HG03159 (cell line): ENCODE results near the gene HCAR2.
A peak's percentile ranks its signal among the peaks of the same experiment; 100 is the strongest.
"Not testable (repeated sequence)": the region's sequence is repeated elsewhere in the genome, so short reads cannot be mapped to it uniquely, and the experiment has no call there.

Experiments used
- ATAC-seq: cut with Tn5 transposase; IDR thresholded peaks from one replicate; pipeline ENCODE4 v1.9.1; 2021; ENCODE audit warnings: mild to moderate bottlenecking, moderate library complexity; ENCODE audit not compliant: unreplicated experiment

Gene HCAR2

DNA sequence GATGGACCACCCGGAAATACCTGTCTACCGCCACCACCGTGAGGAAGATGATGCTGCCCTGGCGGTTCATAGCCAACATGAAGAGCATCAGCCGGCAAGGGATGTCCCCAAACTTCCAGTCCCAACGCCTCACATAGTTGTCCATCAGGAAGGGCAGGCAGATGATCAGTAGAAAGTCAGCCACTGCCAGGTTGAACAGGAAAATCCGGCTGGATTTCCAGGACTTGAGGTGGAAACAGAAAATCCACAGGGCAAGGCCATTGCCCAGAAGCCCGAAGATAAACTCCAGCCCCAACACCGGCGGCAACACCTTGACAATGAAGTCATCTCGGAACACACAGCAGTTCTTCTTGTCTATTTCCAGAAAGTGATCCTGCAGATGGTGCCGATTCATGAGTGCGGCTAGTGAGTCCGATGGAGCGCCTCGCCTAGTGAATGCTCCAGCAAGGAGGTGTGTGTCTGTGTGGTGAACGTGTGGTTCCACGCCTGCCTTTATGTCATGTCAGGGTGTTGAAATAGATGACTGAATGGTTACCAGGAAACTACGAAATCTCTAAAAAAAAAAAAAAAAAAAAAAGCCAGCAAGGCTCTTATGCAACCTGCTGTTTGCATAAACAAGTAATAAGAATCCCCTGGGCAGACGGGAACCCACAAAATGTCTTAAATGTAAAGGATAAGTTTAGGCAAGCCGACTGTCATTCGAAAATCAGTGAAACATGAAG is at the start of gene HCAR2:
HCAR2 (minus strand) TSS at position 468 of the 722 bp plus-strand sequence; CDS start at position 394, 74 bp downstream.
- ATAC-seq: not testable (repeated sequence)

DNA sequence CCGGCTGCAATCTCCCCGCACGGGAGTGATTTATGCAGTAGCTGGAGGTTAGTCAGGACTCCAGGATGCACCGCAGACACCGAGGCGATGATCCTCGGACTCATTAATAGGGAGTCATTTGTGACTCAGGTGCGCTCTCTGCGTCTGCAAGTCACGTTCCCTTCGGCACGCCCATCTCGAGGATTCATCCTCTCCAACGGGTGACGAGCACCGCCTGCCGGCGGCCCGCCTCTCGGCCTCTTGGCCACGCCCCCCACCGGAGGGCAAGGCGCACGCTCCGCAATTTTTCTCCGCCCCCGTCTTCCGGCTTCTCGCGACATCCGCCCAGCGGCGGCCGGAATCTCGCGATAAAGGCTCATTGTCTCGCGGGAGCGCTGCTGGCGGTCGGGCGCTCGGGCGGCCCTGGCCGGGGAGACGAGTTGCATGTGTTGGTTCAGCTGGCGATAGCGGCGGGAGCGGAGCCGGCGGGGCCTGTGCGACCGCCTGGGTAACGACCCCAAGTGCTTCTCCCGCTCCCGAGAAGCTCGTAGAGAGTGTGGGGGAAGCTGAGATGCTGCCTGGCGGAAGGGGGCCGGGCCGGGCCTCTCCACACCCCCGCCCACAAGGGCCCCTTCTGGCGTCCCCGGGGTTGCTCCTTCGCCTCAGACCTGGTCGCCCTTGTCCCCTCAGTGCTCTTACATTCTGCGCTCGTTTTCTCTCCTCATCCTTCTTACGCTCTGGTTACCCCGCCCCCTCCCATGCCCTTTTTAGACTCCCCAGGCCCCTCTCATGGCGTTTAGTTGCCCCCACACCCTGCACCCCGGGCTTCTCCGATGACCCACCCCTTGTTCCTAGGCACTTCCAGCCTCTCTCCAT is 49.5 kb upstream of the HCAR2 start, which contains the start of gene DENR:
DENR (plus strand) TSS at position 361 of the 855 bp plus-strand sequence. CDS start 878 bp downstream, outside the sequence.
- ATAC-seq: peak; percentile 96

DNA sequence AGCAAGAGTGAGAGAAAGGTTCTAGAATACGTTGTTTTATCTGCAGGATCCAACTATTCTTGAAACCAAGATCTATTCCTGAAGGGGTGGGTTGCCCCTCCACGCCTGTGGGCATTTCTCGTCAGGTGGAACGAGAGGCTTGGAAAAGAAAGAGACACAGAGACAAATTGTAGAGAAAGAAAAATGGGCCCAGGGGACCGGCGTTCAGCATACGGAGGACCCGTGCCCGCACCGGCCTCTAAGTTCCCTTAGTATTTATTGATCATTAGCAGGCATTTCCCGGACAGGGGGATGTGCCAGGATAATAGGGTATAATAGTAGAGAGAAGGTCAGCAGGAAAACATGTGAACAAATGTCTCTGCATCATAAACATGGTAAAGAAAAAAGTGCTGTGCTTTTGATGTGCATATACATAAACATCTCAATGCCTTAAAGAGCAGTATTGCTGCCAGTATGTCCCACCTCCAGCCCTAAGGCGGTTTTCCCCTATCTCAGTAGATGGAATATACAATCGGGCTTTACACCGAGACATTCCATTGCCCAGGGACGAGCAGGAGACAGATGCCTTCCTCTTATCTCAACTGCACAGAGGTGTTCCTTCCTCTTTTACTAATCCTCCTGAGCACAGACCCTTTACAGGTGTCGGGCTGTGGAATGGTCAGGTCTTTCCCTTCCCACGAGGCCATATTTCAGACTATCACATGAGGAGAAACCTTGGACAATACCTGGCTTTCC is 47.8 kb upstream of the HCAR2 start:
- ATAC-seq: not testable (repeated sequence)

DNA sequence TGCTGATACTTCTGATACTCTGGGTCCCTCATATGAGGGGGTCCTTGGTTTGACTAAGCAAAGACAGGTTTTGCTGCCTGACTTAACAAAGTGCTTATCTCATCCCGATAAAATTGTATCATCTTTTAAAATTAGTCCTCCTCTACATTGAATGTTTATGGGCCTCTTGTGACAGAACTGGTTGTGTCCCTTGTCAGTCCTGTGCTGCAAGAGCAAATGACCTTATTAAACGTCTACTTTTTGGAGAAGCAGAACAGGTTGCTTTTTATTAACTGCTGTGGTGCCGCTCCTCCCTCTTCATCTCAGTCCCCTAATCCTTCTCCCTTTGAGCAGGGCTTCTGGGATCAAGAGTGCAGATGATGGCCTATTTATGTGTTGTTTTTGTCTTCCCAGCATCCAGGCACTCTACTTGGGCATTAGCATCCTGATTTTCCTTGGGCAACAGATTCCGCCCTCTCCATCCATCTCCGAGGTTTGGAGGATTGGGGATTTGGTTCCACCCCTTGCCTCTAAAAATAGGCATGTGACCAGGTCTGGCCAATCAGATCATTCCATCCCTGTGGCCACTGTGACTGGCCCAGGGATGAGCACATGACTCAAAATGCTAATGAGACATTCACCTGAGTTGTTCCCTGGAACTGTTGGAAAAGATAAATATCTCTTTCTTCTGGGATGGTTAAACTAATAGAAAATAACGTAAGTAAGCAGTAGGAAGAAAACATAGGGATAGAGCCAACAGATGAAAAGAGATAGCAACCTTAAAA is 46.6 kb upstream of the HCAR2 start:
- no peak for ATAC-seq

DNA sequence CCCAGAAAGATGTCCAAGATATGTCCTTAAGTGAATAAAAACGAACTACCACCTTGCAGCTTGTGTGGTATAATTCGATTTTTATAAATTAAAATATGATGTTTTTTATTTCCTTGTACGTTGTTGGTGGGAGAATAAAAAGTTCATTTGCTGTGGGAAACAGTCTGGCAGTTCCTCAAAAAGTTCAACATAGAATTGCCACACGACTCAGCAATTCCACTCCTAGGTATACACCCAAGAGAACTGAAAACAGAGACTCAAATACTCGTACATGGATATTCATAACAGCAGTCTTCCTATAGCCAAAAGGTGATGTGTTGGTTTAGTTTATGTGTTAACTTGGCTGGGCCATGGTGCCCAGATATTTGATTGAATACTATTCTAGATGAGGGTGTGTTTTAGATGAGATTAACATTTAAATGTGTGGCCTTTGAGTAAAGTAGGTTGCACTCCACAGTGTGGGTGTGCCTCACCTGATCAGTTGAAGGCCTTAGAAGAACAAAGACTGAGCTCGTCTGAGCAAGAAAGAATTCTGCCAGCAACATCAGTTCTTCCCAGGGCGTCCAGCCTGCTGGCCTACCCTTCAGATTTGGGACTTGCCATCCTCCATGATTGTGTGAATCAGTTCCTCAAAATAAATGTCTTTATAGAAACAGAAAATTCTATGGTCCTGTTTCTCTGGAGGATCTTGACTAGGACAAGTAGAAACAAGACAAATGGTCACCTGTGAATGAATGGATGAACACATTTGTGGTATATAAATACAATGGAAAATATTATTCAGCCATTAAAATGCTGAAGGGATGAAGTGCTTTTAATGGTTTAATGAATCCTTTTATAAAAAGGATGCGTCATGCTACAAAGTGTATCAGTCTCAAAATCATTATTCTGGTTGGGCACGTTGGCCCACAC is 44.3 kb upstream of the HCAR2 start:
- ATAC-seq: no peak

DNA sequence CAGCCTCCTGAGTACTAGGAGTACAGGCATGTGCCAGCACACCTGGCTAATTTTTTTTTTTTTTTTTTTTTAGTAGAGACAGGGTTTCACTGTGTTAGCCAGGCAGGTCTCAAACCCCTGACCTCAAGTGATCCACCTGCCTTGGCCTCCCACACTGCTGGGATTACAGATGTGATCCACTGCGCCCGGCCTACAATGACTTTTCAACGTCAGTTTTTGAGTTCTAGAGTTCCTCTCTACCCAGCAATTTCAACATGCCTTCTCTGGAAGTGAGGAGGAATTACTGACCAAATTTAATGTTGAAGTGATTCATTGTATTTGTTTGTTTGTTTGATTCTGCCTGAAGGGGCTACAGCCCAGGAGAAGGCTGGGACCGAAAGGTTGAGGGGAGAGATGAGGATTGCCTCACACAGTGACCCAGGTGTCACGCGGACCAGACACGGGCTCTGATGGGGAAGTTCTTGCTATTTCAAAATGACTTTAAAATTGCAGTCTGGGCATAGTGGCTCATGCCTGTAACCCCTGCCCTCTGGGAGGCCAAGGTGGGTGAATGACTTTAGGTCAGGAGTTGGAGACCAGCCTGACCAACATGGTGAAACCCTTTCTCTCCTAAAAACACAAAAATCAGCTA is 40.9 kb upstream of the HCAR2 start:
- ATAC-seq: no peak

DNA sequence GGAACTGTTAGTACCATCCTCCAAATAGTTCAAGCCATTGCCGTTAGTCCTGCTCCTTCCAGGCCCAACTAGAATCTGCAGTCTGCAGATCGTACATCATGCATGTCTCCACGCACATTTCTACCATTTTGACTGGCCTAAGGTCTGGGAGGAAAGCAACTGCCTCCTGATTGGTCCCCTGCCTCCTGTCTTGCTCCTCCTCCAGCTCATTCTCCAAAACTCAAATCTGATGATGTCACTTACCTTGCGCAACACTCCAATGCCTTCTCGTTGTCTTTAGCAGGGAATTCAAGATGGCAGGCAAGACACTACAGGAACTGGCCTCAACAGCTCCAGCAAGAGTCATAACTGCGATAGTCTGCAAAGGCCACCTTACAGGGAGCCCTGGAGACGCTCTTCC is 37.2 kb upstream of the HCAR2 start:
- no peak for ATAC-seq

DNA sequence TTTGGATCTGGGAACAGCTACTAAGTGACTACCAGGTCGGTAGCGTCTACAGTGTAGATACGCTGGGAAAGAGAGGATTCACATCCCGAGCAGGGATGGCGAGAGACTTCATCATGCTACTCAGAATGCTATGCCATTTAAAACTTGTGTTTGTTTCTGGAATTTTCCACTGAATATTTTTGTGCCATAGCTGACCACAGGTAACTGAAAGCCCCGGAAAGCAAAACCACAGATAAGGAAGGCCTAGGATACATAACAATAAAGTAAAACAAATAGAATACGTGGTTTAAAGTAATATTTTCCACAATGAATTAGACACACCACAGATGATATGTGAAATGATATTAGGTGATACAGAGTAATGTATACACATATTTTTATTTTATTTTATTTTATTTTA is 35.4 kb upstream of the HCAR2 start:
- ATAC-seq: no peak

DNA sequence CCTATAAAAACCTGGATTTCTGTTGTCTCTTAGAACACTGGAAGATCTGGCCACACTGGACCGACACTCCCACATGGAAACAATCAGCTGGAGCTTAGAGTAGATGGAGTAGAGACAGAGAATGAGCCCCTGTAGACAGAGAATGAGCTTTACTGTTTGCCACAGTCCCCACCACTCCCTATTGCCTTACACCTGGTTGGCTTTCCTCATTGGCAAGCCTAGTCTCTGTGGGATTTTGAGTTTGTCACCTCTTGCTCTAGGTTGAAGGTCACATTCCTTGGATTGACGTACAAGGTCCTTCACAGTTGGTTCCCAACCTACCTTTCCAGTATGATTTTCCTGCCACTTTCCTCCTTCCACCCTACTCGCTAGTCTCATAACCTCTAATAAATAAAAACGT is 29.5 kb upstream of the HCAR2 start:
- ATAC-seq: no peak

DNA sequence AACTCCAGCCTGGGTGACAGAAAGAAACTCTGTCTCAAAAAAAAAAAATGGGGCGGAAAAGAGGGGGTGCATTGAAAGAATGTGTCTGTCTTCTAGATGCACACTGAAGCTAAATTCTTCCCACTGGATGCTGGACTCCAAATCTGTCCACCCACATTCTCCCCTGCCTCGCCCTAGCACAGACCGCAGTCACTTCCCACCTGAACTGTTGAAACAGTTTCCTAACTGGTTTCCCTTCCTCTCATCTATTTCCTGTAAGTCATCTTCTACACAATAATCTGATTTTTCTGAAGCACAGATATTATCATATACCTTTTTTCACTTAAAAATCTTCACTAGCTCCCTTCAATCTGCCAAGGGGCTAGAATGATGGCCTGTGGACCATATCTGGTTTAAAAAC is 29.0 kb upstream of the HCAR2 start:
- no peak for ATAC-seq

DNA sequence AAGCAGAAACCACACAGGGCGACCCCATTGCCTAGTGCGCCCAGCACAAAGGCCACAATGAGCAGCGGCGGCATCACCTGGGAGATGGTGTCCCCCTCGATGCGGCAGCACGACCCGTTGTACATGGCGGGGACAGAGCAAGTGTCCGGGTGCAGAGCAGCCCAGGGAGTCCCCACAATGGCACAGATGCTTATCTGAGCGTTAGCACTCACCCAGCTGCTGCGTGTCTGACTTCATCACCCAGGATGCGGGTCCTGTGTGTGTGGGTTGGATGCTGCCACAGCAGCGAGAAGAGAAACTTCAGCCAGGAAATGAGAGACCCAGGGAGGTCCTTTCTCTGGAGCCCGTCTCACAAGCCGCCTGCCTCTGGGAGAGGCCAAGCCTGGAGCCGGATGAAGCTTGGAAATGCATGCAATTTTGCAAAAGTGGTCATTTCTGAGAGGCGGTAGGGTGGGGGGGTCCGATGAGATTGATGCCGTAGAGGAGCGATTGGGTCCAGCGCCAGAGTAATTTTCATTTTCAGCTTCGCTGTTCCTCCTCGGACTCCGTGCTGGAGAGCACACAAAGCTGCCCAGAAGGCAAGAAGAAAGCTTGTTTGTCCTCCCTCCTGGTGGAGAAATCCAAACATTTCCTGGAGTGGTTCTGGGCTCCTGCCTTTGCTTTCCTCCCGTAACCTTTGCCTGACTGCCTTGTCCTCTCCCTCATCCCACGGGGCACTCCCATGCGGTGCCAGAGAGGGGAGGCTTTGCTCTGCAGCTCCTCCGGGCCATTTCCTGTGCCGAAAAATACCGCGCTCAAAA is 27.3 kb upstream of the HCAR2 start, which contains the start of gene HCAR1:
HCAR1 (minus strand) TSS at position 630 of the 800 bp plus-strand sequence; CDS start at position 125, 505 bp downstream.
- ATAC-seq: no peak

DNA sequence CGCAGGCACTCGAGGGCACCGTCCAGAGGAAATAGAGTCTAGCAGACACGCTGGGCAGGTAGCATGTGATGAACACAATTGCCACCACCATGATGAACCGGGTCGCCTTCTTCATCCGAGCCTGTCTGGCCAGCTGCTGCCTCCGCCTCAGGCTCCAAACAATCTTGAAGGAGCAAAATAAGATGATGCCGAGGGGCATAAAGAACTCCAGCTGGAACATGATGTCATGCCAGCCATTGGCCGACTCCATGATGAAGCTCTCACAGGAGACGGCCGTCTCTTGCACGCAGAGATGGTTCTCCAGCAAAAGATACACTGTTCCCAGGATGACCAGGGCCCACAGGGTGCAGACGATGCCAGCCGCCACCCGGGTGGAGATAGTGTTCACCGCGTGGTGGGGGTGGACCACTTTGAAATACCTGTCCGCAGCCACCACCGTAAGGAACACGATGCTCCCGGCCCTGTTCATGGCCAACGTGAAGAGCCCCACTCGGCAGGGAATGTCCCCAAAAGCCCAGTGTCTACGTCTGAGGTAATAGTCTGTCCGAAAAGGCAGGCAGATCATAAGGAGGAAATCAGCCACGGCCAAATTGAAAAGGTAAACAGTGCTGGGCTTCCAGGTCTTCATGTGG is 26.5 kb upstream of the HCAR2 start:
- ATAC-seq: no peak

DNA sequence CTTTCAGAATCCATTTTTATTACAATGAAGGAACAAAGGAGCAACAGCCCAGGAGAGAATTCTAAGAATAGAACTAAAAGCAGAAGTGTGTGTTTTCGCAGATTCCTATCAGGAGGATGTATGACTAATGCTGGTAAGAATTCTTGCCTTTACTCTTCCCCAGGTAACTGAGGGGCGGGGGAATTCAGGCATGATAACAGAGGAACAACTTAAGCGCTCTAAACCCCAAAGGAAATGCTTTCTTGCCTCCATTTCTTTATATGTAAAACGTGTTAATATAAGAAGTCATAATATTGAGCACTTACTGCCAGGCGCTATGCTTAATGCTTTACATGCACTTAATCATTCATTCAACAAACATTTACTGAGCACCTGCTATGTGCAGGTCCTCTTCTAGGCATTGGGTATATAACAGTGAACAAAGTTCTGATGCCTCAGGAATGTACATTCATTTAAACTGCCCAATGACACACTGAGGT is 23.0 kb upstream of the HCAR2 start:
- ATAC-seq: no peak

DNA sequence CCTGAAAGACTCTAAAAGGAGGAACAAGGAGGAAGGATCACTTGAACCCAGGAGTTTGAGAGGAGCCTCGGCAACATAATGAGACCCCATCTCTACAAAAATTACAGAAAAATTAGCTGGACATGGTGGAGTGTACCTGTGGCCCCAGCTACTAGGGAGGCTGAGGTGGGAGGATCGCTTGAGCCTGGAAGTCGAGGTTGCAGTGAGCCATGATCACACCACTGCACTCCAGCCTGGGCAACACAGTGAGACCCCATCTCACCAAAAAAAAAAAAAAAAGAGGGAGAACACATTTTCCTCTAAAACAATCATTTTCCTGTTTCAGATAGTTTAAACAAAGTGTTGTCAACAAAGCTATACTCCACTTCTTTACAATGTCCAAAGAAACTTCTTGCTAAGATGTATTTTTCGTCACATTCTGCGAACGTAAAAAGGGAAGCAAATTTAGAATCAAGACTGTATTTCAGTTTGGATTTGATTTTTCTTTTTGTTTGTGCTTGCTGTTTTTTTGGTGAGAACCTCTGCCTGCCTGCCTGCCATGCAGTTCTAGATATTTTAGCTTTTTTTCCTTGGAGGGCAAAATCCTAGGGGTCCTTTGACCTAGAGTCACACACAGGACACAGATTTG is 22.4 kb upstream of the HCAR2 start:
- ATAC-seq: no peak

DNA sequence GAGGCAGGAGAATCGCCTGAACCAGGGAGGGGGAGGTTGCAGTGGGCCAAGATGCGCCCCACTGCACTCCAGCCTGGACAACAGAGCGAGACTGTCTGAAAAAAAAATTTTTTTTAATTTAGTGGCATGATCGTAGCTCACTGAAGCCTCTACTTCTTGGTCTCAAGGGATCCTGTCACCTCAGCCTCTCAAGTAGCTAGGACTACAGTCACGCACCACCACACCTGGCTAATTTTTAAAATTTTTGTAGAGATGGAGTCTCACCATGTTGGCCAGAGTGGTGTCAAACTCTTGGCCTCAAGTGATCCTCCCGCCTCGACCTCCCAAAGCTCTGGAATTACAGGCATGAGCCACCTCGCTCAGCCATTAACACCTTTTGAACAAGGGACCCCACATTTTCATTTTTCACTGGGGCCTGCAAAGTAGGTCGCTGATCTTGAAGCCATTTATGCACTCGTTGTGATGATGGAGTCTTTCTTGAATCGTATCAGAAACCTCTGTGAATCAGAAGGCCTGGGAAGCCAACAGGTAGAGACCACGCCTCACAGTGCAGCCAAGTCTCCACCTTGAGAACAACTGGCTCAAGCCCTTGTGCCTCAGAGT is 21.6 kb upstream of the HCAR2 start:
- no peak for ATAC-seq

DNA sequence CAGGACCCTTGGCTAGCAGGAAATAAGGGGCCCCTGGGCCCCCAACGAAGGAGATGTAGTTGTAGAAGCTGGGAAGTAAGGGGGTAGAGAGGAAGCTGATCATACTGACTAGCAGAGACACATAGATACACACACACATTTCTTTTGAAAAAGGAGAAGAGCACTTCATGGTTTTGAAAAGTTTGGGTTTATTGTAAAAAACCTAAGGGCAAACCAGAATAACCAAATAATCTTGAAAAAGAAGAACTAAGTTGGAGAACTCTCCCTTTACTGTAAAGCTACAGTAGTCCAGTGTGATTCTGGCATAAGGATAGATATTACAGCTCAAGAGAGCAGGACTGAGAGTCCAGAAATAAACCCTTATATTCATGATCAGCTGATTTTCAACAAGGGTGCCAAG is 19.2 kb upstream of the HCAR2 start:
- ATAC-seq: no peak
